HepG2 (cell line): ENCODE measurements around the gene H2AZ2. TPM values are rescaled to one million over a fixed set of nuclear protein-coding genes. Genes with fewer than 3 reads are reported as not detected.

Source experiments
- EP300 ChIP-seq, 3 experiments: sonication (generic) in 1 of 3; formaldehyde crosslinking in 1 of 3; IDR thresholded peaks; 2 replicates each; pipeline versions ENCODE4 v1.5.1 to v1.6.1; 2011 to 2020; ENCODE audit warnings: low read depth in 2 of 3, low read length in 2 of 3, borderline replicate concordance in 1 of 3, improper control_type of control experiment in 1 of 3, mild to moderate bottlenecking in 1 of 3, missing genetic modification reagents in 1 of 3, moderate library complexity in 1 of 3
- HDAC2 ChIP-seq: sonication (generic); formaldehyde crosslinking; IDR thresholded peaks from 2 replicates; pipeline ENCODE4 v1.4.0; 2020; ENCODE audit warnings: missing genetic modification reagents
- MYC ChIP-seq: sonication (generic); formaldehyde crosslinking; IDR thresholded peaks from 2 replicates; pipeline ENCODE4 v1.9.0; 2021; ENCODE audit warnings: missing genetic modification reagents, borderline replicate concordance
- TBX2 ChIP-seq: sonication (generic); formaldehyde crosslinking; IDR thresholded peaks from 2 replicates; pipeline ENCODE4 v1.5.0; 2020; ENCODE audit warnings: missing genetic modification reagents, mild to moderate bottlenecking, borderline replicate concordance
- UBTF ChIP-seq: sonication (generic); formaldehyde crosslinking; IDR thresholded peaks from 2 replicates; pipeline ENCODE4 v1.4.0; 2020; ENCODE audit warnings: mild to moderate bottlenecking, missing genetic modification reagents
- WIZ ChIP-seq: sonication (generic); formaldehyde crosslinking; IDR thresholded peaks from 2 replicates; pipeline ENCODE4 v1.5.1; 2020; ENCODE audit warnings: mild to moderate bottlenecking, missing genetic modification reagents
- ZNF121 ChIP-seq: sonication (generic); formaldehyde crosslinking; IDR thresholded peaks from 2 replicates; pipeline ENCODE4 v1.5.0; 2020; ENCODE audit warnings: mild to moderate bottlenecking, missing genetic modification reagents
- ZNF354B ChIP-seq: sonication (generic); formaldehyde crosslinking; IDR thresholded peaks from 2 replicates; pipeline ENCODE4 v1.8.0; 2022; ENCODE audit warnings: mild to moderate bottlenecking, missing genetic modification reagents
- ZNF550 ChIP-seq: sonication (generic); formaldehyde crosslinking; IDR thresholded peaks from 2 replicates; pipeline ENCODE4 v1.4.0; 2020; ENCODE audit warnings: mild to moderate bottlenecking, missing genetic modification reagents, borderline replicate concordance
- ZNF614 ChIP-seq: IDR thresholded peaks from 2 replicates; pipeline ENCODE4 v1.6.1; 2018; ENCODE audit warnings: missing biosample characterization, missing genetic modification reagents, inconsistent platforms, borderline replicate concordance
- ZNF687 ChIP-seq: sonication (generic); formaldehyde crosslinking; IDR thresholded peaks from 2 replicates; pipeline ENCODE4 v1.5.1; 2020; ENCODE audit warnings: mild to moderate bottlenecking, missing genetic modification reagents, moderate library complexity
- ZNF776 ChIP-seq: sonication (generic); formaldehyde crosslinking; IDR thresholded peaks from 2 replicates; pipeline ENCODE4 v1.4.0; 2020; ENCODE audit warnings: mild to moderate bottlenecking, missing genetic modification reagents
- ZXDC ChIP-seq: sonication (generic); formaldehyde crosslinking; IDR thresholded peaks from 2 replicates; pipeline ENCODE4 v1.5.0; 2020; ENCODE audit warnings: mild to moderate bottlenecking, missing genetic modification reagents
- polyA plus RNA-seq, 8 experiments: library from polyadenylated mRNA; depleted of rRNA in 3 of 8; stranded (reverse) in 7 of 8; unstranded in 1 of 8; fragments of >200 nt; fragmentation: Illumina TruSeq in 4 of 8; extraction: Trizol in 4 of 8; gene quantifications; 2 replicates each; pipeline versions ENCODE4 v1.2.1 to v1.2.3, GENCODE V29; 2011 to 2016; ENCODE audit warnings: low read depth in 4 of 8, missing spikeins in 1 of 8, mixed read lengths in 1 of 8; ENCODE audit not compliant: insufficient read depth in 1 of 8
- total RNA-seq, 5 experiments: library from RNA; depleted of rRNA; stranded (reverse); fragments of >200 nt; fragmentation: Illumina TruSeq; extraction: Trizol; gene quantifications; 2 replicates each; pipeline ENCODE4 v1.2.3, GENCODE V29; 2016; ENCODE audit warnings: low read depth in 1 of 5
- TF ChIP-seq, protein P1 (sequence below): IDR thresholded peaks from 2 replicates; pipeline ENCODE4 v1.6.1; 2016
- TF ChIP-seq, protein P2 (sequence below): IDR thresholded peaks from 2 replicates; pipeline ENCODE4 v1.6.1; 2016; ENCODE audit warnings: mild to moderate bottlenecking, missing biosample characterization, missing genetic modification reagents
- TF ChIP-seq, protein P3 (sequence below): sonication (generic); formaldehyde crosslinking; IDR thresholded peaks from 2 replicates; pipeline ENCODE4 v1.4.0; 2020; ENCODE audit warnings: mild to moderate bottlenecking, missing genetic modification reagents, borderline replicate concordance

The H2AZ2 gene
- total and polyA plus RNA-seq, 2 of the 13 experiments (the other 11 are each of a cell fraction or from before 2014, with no cell fraction given), result 121 to 223 TPM

GRCh38 chr7:44847509-44847919 lies 373 bp downstream of the H2AZ2 start (continued):
- TF ChIP-seq HDAC2 (CRISPR knock-in tag) (0 out of 2 replicates have a peak, but pooled peaks have one; percentile 17), ZXDC (CRISPR knock-in tag) (0 out of 2 replicates have a peak, but pooled peaks have one; percentile 55), EP300 (IDR thresholded peaks at IDR 0.05; ENCODE audit: low read depth in 2 of 2, low read length in 2 of 2) (0 out of 4 replicates have a peak, but pooled peaks of 1 of the 2 experiments have one; percentile 1), EP300 (CRISPR knock-in tag; IDR thresholded peaks at IDR 0.05; ENCODE audit: borderline replicate concordance) (no peak), ZNF776 (CRISPR knock-in tag) (peak; percentile 89; the same call in 1 of the 2 replicates), TBX2 (CRISPR knock-in tag) (no peak), WIZ (0 out of 2 replicates have a peak, but pooled peaks have one; percentile 25), ZNF550 (CRISPR knock-in tag) (no peak), ZNF687 (CRISPR knock-in tag) (peak; percentile 33), ZNF354B (CRISPR knock-in tag) (0 out of 2 replicates have a peak, but pooled peaks have one; percentile 28), ZNF121 (CRISPR knock-in tag) (peak; percentile 53; the same call in 1 of the 2 replicates), MYC (0 out of 2 replicates have a peak, but pooled peaks have one; percentile 6), ZNF614 (CRISPR knock-in tag) (0 out of 2 replicates have a peak, but pooled peaks have one; percentile 25), UBTF (CRISPR knock-in tag) (peak; percentile 61; the same call in 1 of the 2 replicates)
- TF ChIP-seq, protein P1, sequence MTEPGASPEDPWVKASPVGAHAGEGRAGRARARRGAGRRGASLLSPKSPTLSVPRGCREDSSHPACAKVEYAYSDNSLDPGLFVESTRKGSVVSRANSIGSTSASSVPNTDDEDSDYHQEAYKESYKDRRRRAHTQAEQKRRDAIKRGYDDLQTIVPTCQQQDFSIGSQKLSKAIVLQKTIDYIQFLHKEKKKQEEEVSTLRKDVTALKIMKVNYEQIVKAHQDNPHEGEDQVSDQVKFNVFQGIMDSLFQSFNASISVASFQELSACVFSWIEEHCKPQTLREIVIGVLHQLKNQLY (CRISPR knock-in tag), result peak; percentile 16; the same call in 1 of the 2 replicates
- TF ChIP-seq, protein P2, sequence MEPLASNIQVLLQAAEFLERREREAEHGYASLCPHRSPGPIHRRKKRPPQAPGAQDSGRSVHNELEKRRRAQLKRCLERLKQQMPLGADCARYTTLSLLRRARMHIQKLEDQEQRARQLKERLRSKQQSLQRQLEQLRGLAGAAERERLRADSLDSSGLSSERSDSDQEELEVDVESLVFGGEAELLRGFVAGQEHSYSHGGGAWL (CRISPR knock-in tag), result peak; percentile 12; the same call in 1 of the 2 replicates
- TF ChIP-seq, protein P3, sequence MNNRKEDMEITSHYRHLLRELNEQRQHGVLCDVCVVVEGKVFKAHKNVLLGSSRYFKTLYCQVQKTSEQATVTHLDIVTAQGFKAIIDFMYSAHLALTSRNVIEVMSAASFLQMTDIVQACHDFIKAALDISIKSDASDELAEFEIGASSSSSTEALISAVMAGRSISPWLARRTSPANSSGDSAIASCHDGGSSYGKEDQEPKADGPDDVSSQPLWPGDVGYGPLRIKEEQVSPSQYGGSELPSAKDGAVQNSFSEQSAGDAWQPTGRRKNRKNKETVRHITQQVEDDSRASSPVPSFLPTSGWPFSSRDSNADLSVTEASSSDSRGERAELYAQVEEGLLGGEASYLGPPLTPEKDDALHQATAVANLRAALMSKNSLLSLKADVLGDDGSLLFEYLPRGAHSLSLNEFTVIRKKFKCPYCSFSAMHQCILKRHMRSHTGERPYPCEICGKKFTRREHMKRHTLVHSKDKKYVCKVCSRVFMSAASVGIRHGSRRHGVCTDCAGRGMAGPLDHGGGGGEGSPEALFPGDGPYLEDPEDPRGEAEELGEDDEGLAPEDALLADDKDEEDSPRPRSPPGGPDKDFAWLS (CRISPR knock-in tag), result no peak
